Measurements from ENCODE around the gene LSM12.
"Not testable (repeated sequence)": the region's sequence is repeated elsewhere in the genome, so short reads cannot be mapped to it uniquely, and the experiment has no call there.

LSM12 gene

GRCh38 chr17:44039829-44040635 is 26.4 kb downstream of the LSM12 start:
- DNase-seq: no peak

GRCh38 chr17:44038604-44039011 is 27.9 kb downstream of the LSM12 start:
- DNase-seq: peak; percentile 97

GRCh38 chr17:44037471-44037870 is 29.0 kb downstream of the LSM12 start:
- DNase-seq: no peak

GRCh38 chr17:44034688-44035087 is 31.8 kb downstream of the LSM12 start:
- not testable (repeated sequence) for DNase-seq

GRCh38 chr17:44033861-44034408 is 32.5 kb downstream of the LSM12 start:
- DNase-seq: no peak

- DNase-seq: no peak
Measured at GRCh38 chr17:44030482-44030881, 36.0 kb downstream of the LSM12 start.

GRCh38 chr17:44029736-44030135 is 36.7 kb downstream of the LSM12 start:
- DNase-seq: no peak

- DNase-seq: no peak
Measured at GRCh38 chr17:44024853-44025252, 41.6 kb downstream of the LSM12 start.

GRCh38 chr17:44024271-44024663 is 42.2 kb downstream of the LSM12 start:
- peak; percentile 97 for DNase-seq

- DNase-seq: no peak
Measured at GRCh38 chr17:44023545-44024270, 42.8 kb downstream of the LSM12 start.

- no peak for DNase-seq
Measured at GRCh38 chr17:44022246-44022645, 44.2 kb downstream of the LSM12 start.

GRCh38 chr17:44021227-44021626 is 45.2 kb downstream of the LSM12 start:
- not testable (repeated sequence) for DNase-seq

GRCh38 chr17:44014437-44015172 is 51.9 kb downstream of the LSM12 start, which contains the start of gene TMEM101:
Gene TMEM101, minus strand, starts transcription at chr17:44014963. Its CDS starts 11 bp downstream, at chr17:44014952.
- peak; percentile 90 for DNase-seq

- no peak for DNase-seq
Measured at GRCh38 chr17:44014133-44014436, 52.4 kb downstream of the LSM12 start.

GRCh38 chr17:44012874-44013273 is 53.6 kb downstream of the LSM12 start:
- no peak for DNase-seq

GRCh38 chr17:44012391-44012790 is 54.1 kb downstream of the LSM12 start:
- no peak for DNase-seq

- DNase-seq: no peak
Measured at GRCh38 chr17:44011876-44012275, 54.6 kb downstream of the LSM12 start.

- no peak for DNase-seq
Measured at GRCh38 chr17:44010966-44011647, 55.4 kb downstream of the LSM12 start.

GRCh38 chr17:44008205-44008909 is 58.1 kb downstream of the LSM12 start:
- DNase-seq: no peak

- no peak for DNase-seq
Measured at GRCh38 chr17:44007346-44008204, 58.9 kb downstream of the LSM12 start.

All from NCI-H2171 treated with DMSO at 0.1 percent for 48 hours (cell line).